A549 (cell line): ENCODE data around the gene OLFM3. TPM values are rescaled to one million over a fixed set of nuclear protein-coding genes. Genes with fewer than 3 reads are reported as not detected.

Experiments
- ATAC-seq, 2 experiments: fragments of 200-7000 bp in 1 of 2; fragments of >200 bp in 1 of 2; cut with Nextera tagmentation in 1 of 2; cut with Tn5 transposase in 1 of 2; 3 replicates each; pipeline versions ENCODE4 v1.8.0 to v1.9.1; 2018 to 2020; ENCODE audit warnings: mild to moderate bottlenecking in 1 of 2, moderate library complexity in 1 of 2
- CTCF ChIA-PET: fragments of 300-600 bp; sonication (Branson Sonifier 250); formaldehyde crosslinking; extraction: SDS; loops from one replicate; lab custom pipeline; 2021; ENCODE audit warnings: antibody characterized with exemption, inconsistent platforms; lab: Yijun Ruan, JAX
- POLR2A ChIA-PET: fragments of 350-600 bp; formaldehyde crosslinking; extraction: SDS; loops from one replicate; lab custom pipeline; 2021; ENCODE audit warnings: antibody characterized with exemption, inconsistent platforms; lab: Yijun Ruan, JAX
- DNase-seq, 2 experiments: peaks; one replicate each; pipeline versions ENCODE4 v3.0.0 to v3.0.0-alpha.2; 2011 to 2016; ENCODE audit warnings: low read depth in 1 of 2, low spot score in 1 of 2
- FAIRE-seq: peaks from 2 replicates; lab custom pipeline; 2011; peaks lifted over from hg19 to GRCh38; lab: Jason Lieb, UNC
- H3K27ac ChIP-seq, 2 experiments: fragments of >200 bp; sonication (Bioruptor Twin); formaldehyde crosslinking; 3 replicates each; pipeline ENCODE4 v1.5.1; 2016 to 2017
- H3K4me1 ChIP-seq: fragments of >200 bp; sonication (Bioruptor Twin); formaldehyde crosslinking; 3 replicates; pipeline ENCODE4 v1.6.1; 2016
- H3K4me2 ChIP-seq: fragments of >200 bp; sonication (Bioruptor Twin); formaldehyde crosslinking; 3 replicates; pipeline ENCODE4 v1.6.1; 2016
- H3K4me3 ChIP-seq: fragments of >200 bp; sonication (Bioruptor Twin); formaldehyde crosslinking; 3 replicates; pipeline ENCODE4 v1.5.1; 2016
- H3K9me3 ChIP-seq: fragments of >200 bp; sonication (Bioruptor Twin); formaldehyde crosslinking; 3 replicates; pipeline ENCODE4 v1.6.1; 2016
- ATOH8 ChIP-seq: fragments of 250-450 bp; sonication (Bioruptor Pico); IDR thresholded peaks from 2 replicates; pipeline ENCODE4 v1.5.0; 2020; ENCODE audit warnings: low read depth, mild to moderate bottlenecking, moderate library complexity
- BCL3 ChIP-seq: fragments of >200 bp; sonication (Bioruptor Twin); formaldehyde crosslinking; IDR thresholded peaks from 3 replicates; pipeline ENCODE4 v1.6.1; 2016
- CBX2 ChIP-seq: fragments of 200-600 bp; sonication (generic); IDR thresholded peaks from 2 replicates; pipeline ENCODE4 v1.6.1; 2016; ENCODE audit warnings: low read depth, mild to moderate bottlenecking, borderline replicate concordance
- CBX8 ChIP-seq: fragments of 200-600 bp; sonication (generic); IDR thresholded peaks from 2 replicates; pipeline ENCODE4 v1.6.1; 2016
- CEBPB ChIP-seq, 2 experiments: fragments of >200 bp in 1 of 2; sonication (Bioruptor Twin) in 1 of 2; formaldehyde crosslinking in 1 of 2; IDR thresholded peaks; 2 replicates each; pipeline ENCODE4 v1.6.1; 2012 to 2016
- E2F6 ChIP-seq: IDR thresholded peaks from 2 replicates; pipeline ENCODE4 v1.6.1; 2012; ENCODE audit warnings: low read depth, borderline replicate concordance
- EP300 ChIP-seq, 2 experiments: fragments of >200 bp; sonication (Bioruptor Twin); formaldehyde crosslinking; IDR thresholded peaks; 2 replicates in 1 of 2; 3 replicates in 1 of 2; pipeline ENCODE4 v1.6.1; 2016 to 2017
- ESRRA ChIP-seq: fragments of 150-350 bp; IDR thresholded peaks from 2 replicates; pipeline ENCODE4 v1.6.1; 2014; ENCODE audit warnings: mild to moderate bottlenecking, low read length, borderline replicate concordance
- FOSB ChIP-seq: fragments of 250-450 bp; sonication (Bioruptor Pico); IDR thresholded peaks from 2 replicates; pipeline ENCODE4 v1.5.0; 2020; ENCODE audit warnings: mild to moderate bottlenecking, moderate library complexity
- HMGXB4 ChIP-seq: fragments of 250-450 bp; sonication (Bioruptor Pico); IDR thresholded peaks from 2 replicates; pipeline ENCODE4 v1.5.0; 2021; ENCODE audit warnings: mild to moderate bottlenecking, moderate library complexity, borderline replicate concordance
- HOXB5 ChIP-seq: fragments of 250-450 bp; sonication (Bioruptor Pico); IDR thresholded peaks from 2 replicates; pipeline ENCODE4 v1.5.0; 2020; ENCODE audit warnings: mild to moderate bottlenecking, moderate library complexity
- JUN ChIP-seq, 2 experiments: fragments of >200 bp; sonication (Bioruptor Twin); formaldehyde crosslinking; IDR thresholded peaks; 2 replicates in 1 of 2; 3 replicates in 1 of 2; pipeline ENCODE4 v1.6.1; 2016 to 2017
- JUNB ChIP-seq: fragments of >200 bp; sonication (Bioruptor Twin); formaldehyde crosslinking; IDR thresholded peaks from 2 replicates; pipeline ENCODE4 v1.6.1; 2016
- KDM5A ChIP-seq: fragments of 200-600 bp; sonication (generic); IDR thresholded peaks from 2 replicates; pipeline ENCODE4 v1.6.1; 2016; ENCODE audit warnings: antibody characterized with exemption, mild to moderate bottlenecking
- MYC ChIP-seq: IDR thresholded peaks from 2 replicates; pipeline ENCODE4 v1.6.1; 2012; ENCODE audit warnings: mild to moderate bottlenecking, inconsistent platforms, low read length, improper control_type of control experiment, borderline replicate concordance
- NPAS2 ChIP-seq: fragments of 250-450 bp; sonication (Bioruptor Pico); IDR thresholded peaks from 2 replicates; pipeline ENCODE4 v1.8.0; 2022; ENCODE audit warnings: mild to moderate bottlenecking, moderate library complexity, borderline replicate concordance
- NR3C1 ChIP-seq: fragments of >200 bp; sonication (Bioruptor Twin); formaldehyde crosslinking; IDR thresholded peaks from 3 replicates; pipeline ENCODE4 v1.6.1; 2017
- POLR2A ChIP-seq: IDR thresholded peaks from 2 replicates; pipeline ENCODE4 v1.6.1; 2012; ENCODE audit warnings: mild to moderate bottlenecking, low read length
- POLR2AphosphoS2 ChIP-seq: conservative IDR thresholded peaks from 2 replicates; pipeline ENCODE4 v1.6.1; 2012; ENCODE audit warnings: low read length, improper control_type of control experiment, inconsistent platforms
- RCOR1 ChIP-seq: fragments of 150-350 bp; IDR thresholded peaks from 2 replicates; pipeline ENCODE4 v1.6.1; 2014; ENCODE audit warnings: antibody characterized with exemption, low read length, low read depth
- REST ChIP-seq: fragments of 200-600 bp; sonication (generic); IDR thresholded peaks from 2 replicates; pipeline ENCODE4 v1.6.1; 2016; ENCODE audit warnings: antibody characterized with exemption, mild to moderate bottlenecking, moderate library complexity
- RFX5 ChIP-seq: fragments of 450-650 bp; IDR thresholded peaks from 2 replicates; pipeline ENCODE4 v1.7.1; 2014; ENCODE audit warnings: antibody characterized with exemption, mild to moderate bottlenecking, moderate library complexity
- RNF2 ChIP-seq: fragments of 200-600 bp; sonication (generic); IDR thresholded peaks from 2 replicates; pipeline ENCODE4 v1.6.1; 2016; ENCODE audit warnings: low read depth, mild to moderate bottlenecking, antibody characterized with exemption, moderate library complexity, borderline replicate concordance
- SREBF2 ChIP-seq: fragments of 450-650 bp; IDR thresholded peaks from 2 replicates; pipeline ENCODE4 v1.6.1; 2014; ENCODE audit warnings: mild to moderate bottlenecking, moderate library complexity
- TFCP2L1 ChIP-seq: fragments of 250-450 bp; sonication (Bioruptor Pico); IDR thresholded peaks from 2 replicates; pipeline ENCODE4 v1.5.0; 2021; ENCODE audit warnings: mild to moderate bottlenecking
- WGBS: methylation state at CpG from one replicate; pipeline ENCODE4 v1.1.6; 2017; ENCODE audit errors: missing lambda C conversion rate; 5-methylcytosine and 5-hydroxymethylcytosine counted together
- polyA plus RNA-seq, 4 experiments: library from polyadenylated mRNA; depleted of rRNA in 3 of 4; stranded (reverse); fragments of >200 nt; fragmentation: RNase III in 1 of 4; extraction: RNeasy Plus Mini Kit Qiagen cat#74134 plus additional on column Dnase treatment in 1 of 4; gene quantifications; 2 replicates in 3 of 4; 3 replicates in 1 of 4; pipeline ENCODE4 v1.2.3, GENCODE V29; 2011 to 2017

OLFM3 gene
- polyA plus RNA-seq, 2 of the 4 experiments (the other 2 are of a cell fraction): not detected

- TF ChIP-seq REST (no peak), MYC (no peak)
Measured at GRCh38 chr1:101902199-101902598, 94.5 kb downstream of the OLFM3 start (continued).

- WGBS: 56% methylated on average over 2 of the region's 2 CpGs
- no peak overlapping the region for H3K4me2 ChIP-seq
- no peak overlapping the region for H3K4me3 ChIP-seq
- H3K27ac ChIP-seq: no peak overlapping the region
- no peak for ATAC-seq
- no peaks in the 10 kb centered on the region for H3K4me1 ChIP-seq
- no peaks in the 10 kb centered on the region for H3K9me3 ChIP-seq
- CTCF ChIA-PET: no interaction called here
- POLR2A ChIA-PET: no interaction called here
- no peak for FAIRE-seq
- TF ChIP-seq RFX5 (no peak), FOSB (no peak), BCL3 (no peak), POLR2AphosphoS2 (no peak), CBX2 (no peak), RNF2 (no peak), KDM5A (no peak), TFCP2L1 (CRISPR knock-in tag) (no peak), JUN (IDR thresholded peaks at IDR 0.05) (no peak), E2F6 (no peak), CEBPB (IDR thresholded peaks at IDR 0.05) (no peak)
- DNase-seq: no peak
Measured at GRCh38 chr1:101898137-101898536, 98.6 kb downstream of the OLFM3 start.

GRCh38 chr1:101884621-101885020 is 112.1 kb downstream of the OLFM3 start:
- no peak for DNase-seq
- H3K4me2 ChIP-seq: no peak overlapping the region
- POLR2A ChIA-PET: no interaction called here
- no peak for ATAC-seq
- FAIRE-seq: no peak
- H3K4me3 ChIP-seq: no peak overlapping the region
- CTCF ChIA-PET: no interaction called here
- no peaks in the 10 kb centered on the region for H3K9me3 ChIP-seq
- TF ChIP-seq HOXB5 (CRISPR knock-in tag) (no peak), HMGXB4 (no peak), JUNB (no peak), RCOR1 (no peak), NR3C1 (no peak), CBX8 (no peak), SREBF2 (no peak), ESRRA (no peak), RNF2 (no peak), CBX2 (no peak), NPAS2 (CRISPR knock-in tag) (no peak), EP300 (IDR thresholded peaks at IDR 0.05) (no peak), POLR2A (no peak), ATOH8 (CRISPR knock-in tag) (no peak)
- 0% methylated on average over 2 of the region's 2 CpGs for WGBS
- no peak overlapping the region for H3K27ac ChIP-seq
- H3K4me1 ChIP-seq: no peaks in the 10 kb centered on the region
